MM.1S (cell line): ENCODE measurements around the gene SSNA1.

ENCODE experiments used
- DNase-seq: peaks from one replicate; pipeline ENCODE4 v3.0.0-alpha.2; 2015
- H2AFZ ChIP-seq: fragments of 300-600 bp; sonication (generic); 2 replicates; pipeline ENCODE4 v1.6.0; 2016; ENCODE audit warnings: antibody characterized with exemption, low read length
- H3F3A ChIP-seq: fragments of 300-600 bp; sonication (generic); 2 replicates; pipeline ENCODE4 v1.6.1; 2016; ENCODE audit warnings: mild to moderate bottlenecking, antibody characterized with exemption, low read length, moderate library complexity, mixed read lengths; ENCODE audit not compliant: insufficient read depth
- H3K27ac ChIP-seq: fragments of 300-600 bp; sonication (generic); 2 replicates; pipeline ENCODE4 v1.5.1; 2016; ENCODE audit warnings: mild to moderate bottlenecking, low read length
- H3K27me3 ChIP-seq: fragments of 300-600 bp; sonication (generic); replicated peaks from 2 replicates; pipeline ENCODE4 v1.6.0; 2016; ENCODE audit warnings: low read length; ENCODE audit not compliant: insufficient read depth
- H3K36me3 ChIP-seq: fragments of 300-600 bp; sonication (generic); replicated peaks from 2 replicates; pipeline ENCODE4 v1.6.1; 2016; ENCODE audit warnings: mild to moderate bottlenecking, low read length, mixed read lengths; ENCODE audit not compliant: insufficient read depth
- H3K4me1 ChIP-seq: fragments of 300-600 bp; sonication (generic); 2 replicates; pipeline ENCODE4 v1.6.1; 2016; ENCODE audit warnings: low read length, mixed read lengths
- H3K4me2 ChIP-seq: fragments of 300-600 bp; sonication (generic); 2 replicates; pipeline ENCODE4 v1.6.0; 2016; ENCODE audit warnings: low read depth, low read length
- H3K4me3 ChIP-seq: fragments of 300-600 bp; sonication (generic); 2 replicates; pipeline ENCODE4 v1.5.1; 2016; ENCODE audit warnings: low read length, mixed read lengths
- H3K79me2 ChIP-seq: fragments of 300-600 bp; sonication (generic); 2 replicates; pipeline ENCODE4 v1.6.1; 2016; ENCODE audit warnings: mixed run types, low read length, mixed read lengths
- H3K9ac ChIP-seq: fragments of 300-600 bp; sonication (generic); 2 replicates; pipeline ENCODE4 v1.6.1; 2016; ENCODE audit warnings: low read length, mixed read lengths
- H3K9me2 ChIP-seq: fragments of 300-600 bp; sonication (generic); replicated peaks from 2 replicates; pipeline ENCODE4 v1.6.1; 2016; ENCODE audit warnings: mild to moderate bottlenecking, low read length, mixed read lengths; ENCODE audit not compliant: insufficient read depth
- H3K9me3 ChIP-seq: fragments of 300-600 bp; sonication (generic); replicated peaks from 2 replicates; pipeline ENCODE4 v1.6.1; 2016; ENCODE audit warnings: mild to moderate bottlenecking, low read length, mixed read lengths; ENCODE audit not compliant: insufficient read depth
- H4K20me1 ChIP-seq: fragments of 300-600 bp; sonication (generic); 2 replicates; pipeline ENCODE4 v1.6.1; 2016; ENCODE audit warnings: mild to moderate bottlenecking, low read length, moderate library complexity, mixed read lengths; ENCODE audit not compliant: insufficient read depth
- CTCF ChIP-seq: fragments of 300-600 bp; sonication (generic); IDR thresholded peaks from 2 replicates; pipeline ENCODE4 v1.5.1; 2016; ENCODE audit warnings: antibody characterized with exemption, low read length, mixed read lengths
- EZH2 ChIP-seq: fragments of 300-600 bp; sonication (generic); optimal IDR thresholded peaks from 2 replicates; pipeline ENCODE3; 2017; ENCODE audit warnings: low read depth, mild to moderate bottlenecking, antibody characterized with exemption, low read length, mixed read lengths
- EZH2phosphoT487 ChIP-seq: fragments of 300-600 bp; sonication (generic); IDR thresholded peaks from 2 replicates; pipeline ENCODE4 v1.6.1; 2018; ENCODE audit warnings: antibody characterized with exemption, low read length

SSNA1 gene

GRCh38 chr9:137189297-137190295 lies 1.1 kb downstream of the SSNA1 start:
- no peaks in the 10 kb centered on the region for H3K9me3 ChIP-seq
- no peaks in the 10 kb centered on the region for H3K9me2 ChIP-seq
- peak overlapping the region; percentile 19; the same call in 1 of the 2 replicates for H2AFZ ChIP-seq
- peak overlapping the region; percentile 93 for H3K9ac ChIP-seq
- H3K36me3 ChIP-seq: no peaks in the 10 kb centered on the region
- H3K4me2 ChIP-seq: peak overlapping the region; percentile 93
- no peak for TF ChIP-seq EZH2phosphoT487
- H3K27me3 ChIP-seq: no peaks in the 10 kb centered on the region
- no peak for DNase-seq
- H3K79me2 ChIP-seq: peaks cover 59% of the 10 kb centered on the region
- no peaks in the 10 kb centered on the region for H4K20me1 ChIP-seq
- peak overlapping the region; percentile 94 for H3K27ac ChIP-seq
- peak overlapping the region; percentile 98 for H3K4me3 ChIP-seq
- H3K4me1 ChIP-seq: peaks cover 17% of the 10 kb centered on the region
- peaks cover 19% of the 10 kb centered on the region for H3F3A ChIP-seq

- no peak for DNase-seq
- H4K20me1 ChIP-seq: no peaks in the 10 kb centered on the region
- H3K9me3 ChIP-seq: no peaks in the 10 kb centered on the region
- H3K4me3 ChIP-seq: no peak overlapping the region; the same call in 1 of the 2 replicates
- peaks cover 52% of the 10 kb centered on the region for H3K79me2 ChIP-seq
- TF ChIP-seq EZH2phosphoT487 (no peak), EZH2 (no peak), CTCF (no peak)
- peak overlapping the region; percentile 93; the same call in 1 of the 2 replicates for H3K4me2 ChIP-seq
- H3K9me2 ChIP-seq: no peaks in the 10 kb centered on the region
- no peaks in the 10 kb centered on the region for H3K36me3 ChIP-seq
- peaks cover 19% of the 10 kb centered on the region for H3F3A ChIP-seq
- no peaks in the 10 kb centered on the region for H3K27me3 ChIP-seq
- H2AFZ ChIP-seq: no peak overlapping the region
- H3K4me1 ChIP-seq: peaks cover 17% of the 10 kb centered on the region
- no peak overlapping the region for H3K27ac ChIP-seq
- H3K9ac ChIP-seq: peak overlapping the region; percentile 93; the same call in 1 of the 2 replicates
These were observed 1.9 kb downstream of the SSNA1 start for GRCh38 chr9:137190315-137190856.

- no peaks in the 10 kb centered on the region for H4K20me1 ChIP-seq
- H3K4me1 ChIP-seq: peaks cover 17% of the 10 kb centered on the region
- peaks cover 19% of the 10 kb centered on the region for H3F3A ChIP-seq
- no peaks in the 10 kb centered on the region for H3K9me3 ChIP-seq
- no peak for DNase-seq
- H3K9me2 ChIP-seq: no peaks in the 10 kb centered on the region
- H3K36me3 ChIP-seq: no peaks in the 10 kb centered on the region
- H3K27ac ChIP-seq: no peak overlapping the region
- H3K4me3 ChIP-seq: no peak overlapping the region
- H3K79me2 ChIP-seq: peaks cover 43% of the 10 kb centered on the region
- no peak overlapping the region for H3K9ac ChIP-seq
- H3K27me3 ChIP-seq: no peaks in the 10 kb centered on the region
- H3K4me2 ChIP-seq: no peak overlapping the region
- no peak overlapping the region for H2AFZ ChIP-seq
- no peak for TF ChIP-seq EZH2phosphoT487
- no peak for TF ChIP-seq CTCF
- no peak for TF ChIP-seq EZH2
These were observed 2.8 kb downstream of the SSNA1 start for GRCh38 chr9:137191245-137191644.
